HL-60 (cell line): ENCODE measurements around the gene PELI2.

Experiments
- CTCF ChIP-seq: IDR thresholded peaks from one replicate; pipeline ENCODE4 v1.5.1; 2011; ENCODE audit warnings: low read length, control low read depth, inconsistent platforms; ENCODE audit not compliant: insufficient read depth
- GABPA ChIP-seq: IDR thresholded peaks from 2 replicates; pipeline ENCODE4 v1.6.1; 2012; ENCODE audit warnings: low read depth
- POLR2AphosphoS5 ChIP-seq: IDR thresholded peaks from 2 replicates; pipeline ENCODE4 v1.6.1; 2012; ENCODE audit warnings: low read depth
- REST ChIP-seq: IDR thresholded peaks from 2 replicates; pipeline ENCODE4 v1.6.1; 2012; ENCODE audit warnings: low read depth; ENCODE audit not compliant: insufficient replicate concordance
- SPI1 ChIP-seq: IDR thresholded peaks from 2 replicates; pipeline ENCODE4 v1.6.1; 2012; ENCODE audit warnings: low read depth, mild to moderate bottlenecking, borderline replicate concordance

GRCh38 chr14:56168007-56168616, 49.9 kb downstream of the PELI2 start:
- TF ChIP-seq CTCF (no peak), SPI1 (no peak), GABPA (no peak), REST (no peak), POLR2AphosphoS5 (no peak)
